GM13977 (cell line): ENCODE data around the gene AGAP2.
A peak's percentile ranks its signal among the peaks of the same experiment; 100 is the strongest.

Source experiments
- DNase-seq: peaks from one replicate; pipeline ENCODE4 v3.0.0; 2012; ENCODE audit warnings: low spot score
- in situ Hi-C: fragments of 300-500 bp; cut with MboI; formaldehyde crosslinking; loops from one replicate; pipeline ENCODE4 v1.12.0; 2022; ENCODE audit warnings: low sequenced_read_pairs, low pct_unique_long_range_greater_than_20kb, mixed read lengths, inconsistent platforms; ENCODE audit not compliant: unreplicated experiment
- TF ChIP-seq, protein P1 (sequence below): IDR thresholded peaks from 2 replicates; pipeline ENCODE4 v1.5.1; 2012; ENCODE audit warnings: mild to moderate bottlenecking, control low read depth; ENCODE audit not compliant: insufficient read depth; ENCODE audit errors: extremely low read depth, missing control alignments

The AGAP2 gene

DNA sequence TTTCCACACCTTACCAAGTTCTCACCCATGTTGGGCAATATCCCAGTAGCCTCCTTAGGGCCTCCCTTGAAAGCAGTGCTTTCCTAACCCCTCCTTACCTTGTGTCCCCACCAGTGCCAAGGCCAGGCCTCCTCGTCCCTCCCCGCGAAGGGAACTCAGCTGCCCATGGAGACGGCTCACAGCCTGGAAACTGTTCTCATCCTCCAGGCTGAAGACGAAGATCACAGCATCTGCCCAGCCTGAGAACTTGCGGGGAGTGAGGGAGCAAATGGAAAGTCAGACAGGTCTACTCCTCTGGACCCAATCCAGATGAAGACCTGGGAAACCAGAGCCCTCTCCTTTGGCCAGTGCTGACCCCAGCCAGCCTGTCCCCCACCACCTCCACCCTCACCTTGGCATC is 4.6 kb downstream of the AGAP2 start:
- DNase-seq, result no peak
- in situ Hi-C loops, result no loop called here
- TF ChIP-seq, protein P1, sequence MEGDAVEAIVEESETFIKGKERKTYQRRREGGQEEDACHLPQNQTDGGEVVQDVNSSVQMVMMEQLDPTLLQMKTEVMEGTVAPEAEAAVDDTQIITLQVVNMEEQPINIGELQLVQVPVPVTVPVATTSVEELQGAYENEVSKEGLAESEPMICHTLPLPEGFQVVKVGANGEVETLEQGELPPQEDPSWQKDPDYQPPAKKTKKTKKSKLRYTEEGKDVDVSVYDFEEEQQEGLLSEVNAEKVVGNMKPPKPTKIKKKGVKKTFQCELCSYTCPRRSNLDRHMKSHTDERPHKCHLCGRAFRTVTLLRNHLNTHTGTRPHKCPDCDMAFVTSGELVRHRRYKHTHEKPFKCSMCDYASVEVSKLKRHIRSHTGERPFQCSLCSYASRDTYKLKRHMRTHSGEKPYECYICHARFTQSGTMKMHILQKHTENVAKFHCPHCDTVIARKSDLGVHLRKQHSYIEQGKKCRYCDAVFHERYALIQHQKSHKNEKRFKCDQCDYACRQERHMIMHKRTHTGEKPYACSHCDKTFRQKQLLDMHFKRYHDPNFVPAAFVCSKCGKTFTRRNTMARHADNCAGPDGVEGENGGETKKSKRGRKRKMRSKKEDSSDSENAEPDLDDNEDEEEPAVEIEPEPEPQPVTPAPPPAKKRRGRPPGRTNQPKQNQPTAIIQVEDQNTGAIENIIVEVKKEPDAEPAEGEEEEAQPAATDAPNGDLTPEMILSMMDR, result no peak

DNA sequence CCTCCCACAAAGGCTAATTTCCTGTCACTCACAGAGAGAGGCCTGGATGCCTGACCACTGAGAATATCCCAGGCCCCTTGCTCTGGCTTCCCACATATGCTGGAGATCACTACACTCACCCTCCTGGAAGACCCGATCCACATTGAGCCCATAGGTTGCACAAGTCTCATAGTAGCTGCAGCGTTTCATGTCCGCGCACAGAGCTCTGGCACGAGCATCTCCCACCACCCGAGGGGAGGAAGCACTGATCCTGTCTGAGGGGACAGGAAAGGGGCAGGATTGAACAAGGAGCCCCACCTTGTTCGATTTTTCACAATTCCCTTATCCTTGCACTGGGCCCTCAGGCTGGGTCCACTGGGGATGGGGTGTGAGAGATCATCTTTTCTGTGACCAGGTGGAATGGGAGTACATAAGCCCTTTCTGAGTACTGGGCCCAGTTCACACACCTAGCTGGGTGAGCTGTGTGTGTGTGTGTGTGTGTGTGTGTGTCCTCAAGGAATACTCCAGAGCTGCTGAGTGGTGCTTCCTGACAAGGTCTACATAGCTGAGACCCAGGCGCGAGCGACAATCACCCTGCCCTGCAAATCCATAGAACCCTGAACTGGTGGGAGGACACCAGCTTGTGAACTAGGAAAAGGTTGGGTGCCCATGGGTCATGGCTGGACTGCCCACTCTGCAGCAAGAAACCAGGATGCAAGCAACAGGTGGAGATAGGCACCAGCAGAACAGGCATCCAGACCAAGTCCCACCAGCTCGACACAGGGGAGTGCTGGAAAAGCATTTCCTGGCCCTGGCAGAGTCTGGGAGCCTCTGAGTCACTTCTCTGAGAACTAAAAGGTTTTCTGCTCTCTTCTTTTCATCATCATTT is 5.6 kb downstream of the AGAP2 start:
- no peak for DNase-seq
- in situ Hi-C loops, result no loop called here
- TF ChIP-seq, protein P1, result no peak

GRCh38 chr12:57732270-57732669 is 6.3 kb downstream of the AGAP2 start:
- TF ChIP-seq, protein P1, result no peak
- in situ Hi-C loops, result no loop called here

GRCh38 chr12:57731411-57732080 is 7.0 kb downstream of the AGAP2 start:
- TF ChIP-seq, protein P1, result no peak
- no peak for DNase-seq
- in situ Hi-C loops, result no loop called here

More at GRCh38 chr12:57732270-57732669, 6.3 kb downstream of the AGAP2 start:
- DNase-seq, result no peak

- TF ChIP-seq, protein P1, result no peak
- no peak for DNase-seq
- in situ Hi-C loops, result no loop called here
Observed at GRCh38 chr12:57730336-57731067, 8.0 kb downstream of the AGAP2 start.

- peak; percentile 12 for DNase-seq
- in situ Hi-C loops, result no loop called here
- TF ChIP-seq, protein P1, result no peak
Observed at GRCh38 chr12:57729321-57729844, 9.2 kb downstream of the AGAP2 start.
